ENCODE results near the gene SLC5A3. TPM values are rescaled to one million over a fixed set of nuclear protein-coding genes. Genes with fewer than 3 reads are reported as not detected.

SLC5A3 gene
- total RNA-seq, 1 donor from 2014 or later = 34.0 TPM

GRCh38 chr21:34055615-34056014, 17.8 kb upstream of the SLC5A3 start:
- no peak overlapping the region for H3K4me3 ChIP-seq (ENCODE audit: low read depth, low read length)
- no peaks in the 10 kb centered on the region for H3K36me3 ChIP-seq (ENCODE audit: control insufficient read depth, insufficient read depth, low read length)
- FAIRE-seq = no peak
- no peak for TF ChIP-seq CTCF (IDR thresholded peaks at IDR 0.05; ENCODE audit: insufficient read depth, low read length, severe bottlenecking)
- DNase-seq (ENCODE audit: low read depth) = no peak
- no peaks in the 10 kb centered on the region for H3K27me3 ChIP-seq (ENCODE audit: control insufficient read depth, insufficient read depth, low read length)

- FAIRE-seq (no peak), DNase-seq (ENCODE audit: low read depth) (peak; percentile 51)
- no peaks in the 10 kb centered on the region for H3K27me3 ChIP-seq (ENCODE audit: control insufficient read depth, insufficient read depth, low read length)
- H3K36me3 ChIP-seq (ENCODE audit: control insufficient read depth, insufficient read depth, low read length) = no peaks in the 10 kb centered on the region
- H3K4me3 ChIP-seq (ENCODE audit: low read depth, low read length) = no peak overlapping the region
- no peak for TF ChIP-seq CTCF (IDR thresholded peaks at IDR 0.05; ENCODE audit: insufficient read depth, low read length, severe bottlenecking)
Measured at GRCh38 chr21:34061983-34062382, 11.4 kb upstream of the SLC5A3 start.

GRCh38 chr21:34065027-34065426, 8.4 kb upstream of the SLC5A3 start:
- Histone ChIP-seq H3K36me3 (ENCODE audit: control insufficient read depth, insufficient read depth, low read length) (no peaks in the 10 kb centered on the region), H3K27me3 (ENCODE audit: control insufficient read depth, insufficient read depth, low read length) (no peaks in the 10 kb centered on the region), H3K4me3 (ENCODE audit: low read depth, low read length) (no peak overlapping the region)
- no peak for FAIRE-seq
- DNase-seq (ENCODE audit: low read depth) = no peak
- no peak for TF ChIP-seq CTCF (IDR thresholded peaks at IDR 0.05; ENCODE audit: insufficient read depth, low read length, severe bottlenecking)

GRCh38 chr21:34071683-34072082, 1.7 kb upstream of the SLC5A3 start:
- H3K36me3 ChIP-seq (ENCODE audit: control insufficient read depth, insufficient read depth, low read length) = no peaks in the 10 kb centered on the region
- FAIRE-seq (no peak), DNase-seq (ENCODE audit: low read depth) (no peak)
- TF ChIP-seq CTCF (IDR thresholded peaks at IDR 0.05; ENCODE audit: insufficient read depth, low read length, severe bottlenecking) = no peak
- H3K27me3 ChIP-seq (ENCODE audit: control insufficient read depth, insufficient read depth, low read length) = no peaks in the 10 kb centered on the region
- no peak overlapping the region for H3K4me3 ChIP-seq (ENCODE audit: low read depth, low read length)

GRCh38 chr21:34072145-34073031, 990 bp upstream of the SLC5A3 start:
- TF ChIP-seq CTCF (IDR thresholded peaks at IDR 0.05; ENCODE audit: insufficient read depth, low read length, severe bottlenecking) = no peak
- H3K36me3 ChIP-seq (ENCODE audit: control insufficient read depth, insufficient read depth, low read length) = no peaks in the 10 kb centered on the region
- FAIRE-seq (no peak), DNase-seq (ENCODE audit: low read depth) (no peak)
- H3K27me3 ChIP-seq (ENCODE audit: control insufficient read depth, insufficient read depth, low read length) = no peaks in the 10 kb centered on the region
- peak overlapping the region; percentile 79 for H3K4me3 ChIP-seq (ENCODE audit: low read depth, low read length)

Data from bronchial epithelial cell (primary cell).